ENCODE results near the gene ITGB3.
"Not testable (repeated sequence)": the region's sequence is repeated elsewhere in the genome, so short reads cannot be mapped to it uniquely, and the experiment has no call there.

ITGB3 gene

GRCh38 chr17:47223007-47223406 lies 30.6 kb upstream of the ITGB3 start:
- DNase-seq (ENCODE audit: low read depth in 2 of 2), result no peak

GRCh38 chr17:47223460-47223859 lies 30.2 kb upstream of the ITGB3 start:
- DNase-seq (ENCODE audit: low read depth in 2 of 2), result no peak

GRCh38 chr17:47224077-47224476 lies 29.6 kb upstream of the ITGB3 start:
- DNase-seq (ENCODE audit: low read depth in 2 of 2), result not testable (repeated sequence)

- DNase-seq (ENCODE audit: low read depth in 2 of 2), result no peak
Observed at GRCh38 chr17:47224966-47225365, 28.7 kb upstream of the ITGB3 start.

GRCh38 chr17:47225436-47225858 lies 28.2 kb upstream of the ITGB3 start:
- no peak for DNase-seq (ENCODE audit: low read depth in 2 of 2)

GRCh38 chr17:47225911-47226688 lies 27.5 kb upstream of the ITGB3 start:
- DNase-seq (ENCODE audit: low read depth in 2 of 2), result no peak

GRCh38 chr17:47227862-47228261 lies 25.8 kb upstream of the ITGB3 start:
- no peak for DNase-seq (ENCODE audit: low read depth in 2 of 2)

- peak; percentile 59 to 63 for DNase-seq (ENCODE audit: low read depth in 2 of 2)
Observed at GRCh38 chr17:47229535-47230443, 23.8 kb upstream of the ITGB3 start.

GRCh38 chr17:47230864-47231263 lies 22.8 kb upstream of the ITGB3 start:
- DNase-seq (ENCODE audit: low read depth in 2 of 2), result no peak

GRCh38 chr17:47231334-47231733 lies 22.3 kb upstream of the ITGB3 start:
- no peak for DNase-seq (ENCODE audit: low read depth in 2 of 2)

GRCh38 chr17:47231866-47232265 lies 21.8 kb upstream of the ITGB3 start:
- no peak for DNase-seq (ENCODE audit: low read depth in 2 of 2)

GRCh38 chr17:47232465-47232864 lies 21.2 kb upstream of the ITGB3 start:
- DNase-seq (ENCODE audit: low read depth in 2 of 2), result no peak

- DNase-seq (ENCODE audit: low read depth in 2 of 2), result no peak
Observed at GRCh38 chr17:47235506-47235905, 18.1 kb upstream of the ITGB3 start.

GRCh38 chr17:47235923-47236322 lies 17.7 kb upstream of the ITGB3 start:
- no peak for DNase-seq (ENCODE audit: low read depth in 2 of 2)

GRCh38 chr17:47237841-47238240 lies 15.8 kb upstream of the ITGB3 start:
- no peak for DNase-seq (ENCODE audit: low read depth in 2 of 2)

- no peak for DNase-seq (ENCODE audit: low read depth in 2 of 2)
Observed at GRCh38 chr17:47238321-47239010, 15.2 kb upstream of the ITGB3 start.

- no peak for DNase-seq (ENCODE audit: low read depth in 2 of 2)
Observed at GRCh38 chr17:47239619-47239966, 14.0 kb upstream of the ITGB3 start.

GRCh38 chr17:47239967-47240651 lies 13.5 kb upstream of the ITGB3 start:
- DNase-seq (ENCODE audit: low read depth in 2 of 2), result no peak

GRCh38 chr17:47240806-47241205 lies 12.8 kb upstream of the ITGB3 start:
- DNase-seq (ENCODE audit: low read depth in 2 of 2), result no peak

- no peak for DNase-seq (ENCODE audit: low read depth in 2 of 2)
Observed at GRCh38 chr17:47242648-47243047, 11.0 kb upstream of the ITGB3 start.

- DNase-seq (ENCODE audit: low read depth in 2 of 2), result no peak
Observed at GRCh38 chr17:47243737-47244598, 9.7 kb upstream of the ITGB3 start.
